HG03469 (cell line): ENCODE measurements around the gene PAX4.

Experiments
- ATAC-seq: cut with Tn5 transposase; IDR thresholded peaks from one replicate; pipeline ENCODE4 v1.9.1; 2021; ENCODE audit warnings: mild to moderate bottlenecking, moderate library complexity, moderate number of reproducible peaks; ENCODE audit not compliant: unreplicated experiment

Gene PAX4

GRCh38 chr7:127618042-127618441 is at the start of gene PAX4:
PAX4 (minus strand) TSS chr7:127618142; CDS start chr7:127615928, 2,214 bp downstream.
- no peak for ATAC-seq

- no peak for ATAC-seq
These were observed 49.2 kb upstream of the PAX4 start for GRCh38 chr7:127667017-127667670.

GRCh38 chr7:127666602-127667001 is 48.7 kb upstream of the PAX4 start:
- no peak for ATAC-seq

- ATAC-seq: no peak
These were observed 48.0 kb upstream of the PAX4 start for GRCh38 chr7:127665922-127666321.

GRCh38 chr7:127658970-127659630 is 41.2 kb upstream of the PAX4 start:
- no peak for ATAC-seq

GRCh38 chr7:127657500-127657899 is 39.6 kb upstream of the PAX4 start:
- ATAC-seq: no peak

GRCh38 chr7:127655720-127656119 is 37.8 kb upstream of the PAX4 start:
- no peak for ATAC-seq

- no peak for ATAC-seq
These were observed 36.8 kb upstream of the PAX4 start for GRCh38 chr7:127654404-127655394.

- ATAC-seq: no peak
These were observed 35.5 kb upstream of the PAX4 start for GRCh38 chr7:127653396-127653795.

GRCh38 chr7:127652333-127653248 is 34.6 kb upstream of the PAX4 start:
- peak; percentile 0 for ATAC-seq

GRCh38 chr7:127651556-127652332 is 33.8 kb upstream of the PAX4 start, which contains the start of gene SND1:
SND1 (plus strand) TSS chr7:127652194; CDS start chr7:127652374, 180 bp downstream.
- peak; percentile 94 for ATAC-seq

- no peak for ATAC-seq
These were observed 33.1 kb upstream of the PAX4 start for GRCh38 chr7:127650847-127651555.

- ATAC-seq: no peak
These were observed 31.0 kb upstream of the PAX4 start for GRCh38 chr7:127648986-127649385.

- no peak for ATAC-seq
These were observed 29.7 kb upstream of the PAX4 start for GRCh38 chr7:127647636-127648035.

GRCh38 chr7:127644484-127644883 is 26.5 kb upstream of the PAX4 start:
- ATAC-seq: no peak

- ATAC-seq: no peak
These were observed 20.3 kb upstream of the PAX4 start for GRCh38 chr7:127638197-127638596.

GRCh38 chr7:127635659-127636285 is 17.8 kb upstream of the PAX4 start:
- ATAC-seq: no peak

GRCh38 chr7:127632276-127632910 is 14.5 kb upstream of the PAX4 start:
- ATAC-seq: no peak
